GM12878 (cell line): ENCODE results near the gene RIPK3. TPM values are rescaled to one million over a fixed set of nuclear protein-coding genes. Genes with fewer than 3 reads are reported as not detected.

ENCODE experiments used
- ATAC-seq: fragments of 200-7000 bp; cut with Tn5 transposase; 3 replicates; pipeline ENCODE4 v1.9.1; 2020; ENCODE audit warnings: mild to moderate bottlenecking, moderate library complexity
- BruUV-seq: library from RNA; stranded (reverse); fragments of 400-500 nt; replicated peaks from 2 replicates; lab custom pipeline; 2021; lab: Mats Ljungman, UMichigan
- CTCF ChIA-PET: fragments of 300-600 bp; sonication (Branson Sonifier 250); formaldehyde crosslinking; extraction: SDS; loops from one replicate; lab custom pipeline; 2021; ENCODE audit warnings: inconsistent platforms; lab: Yijun Ruan, JAX
- POLR2A ChIA-PET: fragments of 350-600 bp; formaldehyde crosslinking; extraction: SDS; loops from one replicate; lab custom pipeline; 2021; ENCODE audit warnings: inconsistent platforms; lab: Charles Lee
- RAD21 ChIA-PET: fragments of 300-600 bp; sonication (Branson Sonifier 250); formaldehyde crosslinking; loops from one replicate; lab custom pipeline; 2023; ENCODE audit warnings: antibody characterized with exemption; ENCODE audit not compliant: unreplicated experiment; lab: Charles Lee
- SMC1A ChIA-PET: fragments of 300-600 bp; sonication (Branson Sonifier 250); formaldehyde crosslinking; loops from one replicate; lab custom pipeline; 2023; ENCODE audit not compliant: unreplicated experiment, uncharacterized antibody; lab: Charles Lee
- DNase-seq: peaks from one replicate; pipeline ENCODE4 v3.0.0-alpha.2; 2011; ENCODE audit warnings: low read depth, low spot score
- FAIRE-seq: peaks from 3 replicates; lab custom pipeline; 2011; peaks lifted over from hg19 to GRCh38; lab: Jason Lieb, UNC
- H2AFZ ChIP-seq: 2 replicates; pipeline ENCODE4 v1.6.0; 2011; ENCODE audit warnings: low read depth, low read length, control low read depth; ENCODE audit not compliant: control insufficient read depth
- H3K27ac ChIP-seq: 2 replicates; pipeline ENCODE4 v1.5.1; 2011; ENCODE audit warnings: control low read depth; ENCODE audit not compliant: control insufficient read depth, insufficient read depth
- H3K27me3 ChIP-seq, 2 experiments: replicated peaks in 1 of 2; 2 replicates each; pipeline versions ENCODE4 v1.6.0 to v1.6.1; 2011; ENCODE audit warnings: low read length in 1 of 2; ENCODE audit not compliant: control insufficient read depth in 2 of 2, insufficient read depth in 2 of 2
- H3K36me3 ChIP-seq, 2 experiments: 2 replicates each; pipeline ENCODE4 v1.5.1; 2011; ENCODE audit warnings: low read length in 1 of 2; ENCODE audit not compliant: control insufficient read depth in 2 of 2, insufficient read depth in 2 of 2
- H3K4me1 ChIP-seq: 2 replicates; pipeline ENCODE4 v1.6.1; 2011; ENCODE audit warnings: mild to moderate bottlenecking, low read length, moderate library complexity, mixed read lengths; ENCODE audit not compliant: control insufficient read depth, insufficient read depth
- H3K4me2 ChIP-seq: 2 replicates; pipeline ENCODE4 v1.6.0; 2011; ENCODE audit warnings: control low read depth; ENCODE audit not compliant: control insufficient read depth, insufficient read depth
- H3K4me3 ChIP-seq: fragments of 200-600 bp; sonication (generic); 2 replicates; pipeline ENCODE4 v1.5.1; 2016
- H3K79me2 ChIP-seq: 2 replicates; pipeline ENCODE4 v1.6.0; 2011; ENCODE audit warnings: low read length; ENCODE audit not compliant: control insufficient read depth, insufficient read depth
- H3K9ac ChIP-seq: 2 replicates; pipeline ENCODE4 v1.8.0; 2011; ENCODE audit warnings: low read length, control low read depth, mixed read lengths; ENCODE audit not compliant: control insufficient read depth, insufficient read depth
- H3K9me3 ChIP-seq: replicated peaks from 3 replicates; pipeline ENCODE4 v1.5.1; 2011; ENCODE audit warnings: mild to moderate bottlenecking, low read length; ENCODE audit not compliant: control insufficient read depth, insufficient read depth
- H4K20me1 ChIP-seq: 2 replicates; pipeline ENCODE4 v1.6.0; 2011; ENCODE audit not compliant: control insufficient read depth, insufficient read depth
- ASH2L ChIP-seq: fragments of 300-600, 200-600 bp; sonication (generic); IDR thresholded peaks from 2 replicates; pipeline ENCODE4 v1.6.1; 2017; ENCODE audit warnings: low read depth, mild to moderate bottlenecking, borderline replicate concordance
- BCL11A ChIP-seq: IDR thresholded peaks from 2 replicates; pipeline ENCODE4 v1.6.1; 2011; ENCODE audit warnings: low read depth, low read length
- CHD2 ChIP-seq: IDR thresholded peaks from 2 replicates; pipeline ENCODE4 v1.6.1; 2011; ENCODE audit warnings: low read depth, low read length, improper control_type of control experiment, borderline replicate concordance
- CREM ChIP-seq: IDR thresholded peaks from 2 replicates; pipeline ENCODE4 v1.6.1; 2014; ENCODE audit warnings: antibody characterized with exemption, low read depth
- EED ChIP-seq: sonication (generic); IDR thresholded peaks from 2 replicates; pipeline ENCODE4 v1.6.1; 2016; ENCODE audit warnings: antibody characterized with exemption, low read depth
- FOS ChIP-seq: IDR thresholded peaks from 3 replicates; pipeline ENCODE4 v1.6.1; 2011; ENCODE audit warnings: borderline replicate concordance; ENCODE audit not compliant: insufficient read length; ENCODE audit errors: extremely low read depth
- HDAC2 ChIP-seq: fragments of 200-600 bp; sonication (generic); IDR thresholded peaks from 2 replicates; pipeline ENCODE4 v1.6.1; 2017
- KDM1A ChIP-seq: fragments of 200-600 bp; sonication (generic); IDR thresholded peaks from 2 replicates; pipeline ENCODE4 v1.6.1; 2016; ENCODE audit warnings: borderline replicate concordance
- NBN ChIP-seq: fragments of 450-650 bp; IDR thresholded peaks from 2 replicates; pipeline ENCODE4 v1.6.1; 2016
- POLR2AphosphoS2 ChIP-seq: IDR thresholded peaks from 2 replicates; pipeline ENCODE4 v1.6.1; 2011; ENCODE audit warnings: low read depth, mild to moderate bottlenecking, low read length, improper control_type of control experiment, moderate library complexity
- RCOR1 ChIP-seq: conservative IDR thresholded peaks from 2 replicates; pipeline ENCODE4 v1.6.1; 2012; ENCODE audit warnings: low read depth, low read length, improper control_type of control experiment
- SMARCA5 ChIP-seq: fragments of 450-650 bp; IDR thresholded peaks from 2 replicates; pipeline ENCODE4 v1.6.1; 2017; ENCODE audit warnings: mild to moderate bottlenecking
- STAT3 ChIP-seq: IDR thresholded peaks from 2 replicates; pipeline ENCODE4 v1.6.1; 2011; ENCODE audit warnings: low read depth, low read length, improper control_type of control experiment
- WRNIP1 ChIP-seq: IDR thresholded peaks from 2 replicates; pipeline ENCODE4 v1.6.1; 2011; ENCODE audit warnings: low read depth, low read length, improper control_type of control experiment, borderline replicate concordance
- ZNF274 ChIP-seq: IDR thresholded peaks from one replicate; pipeline ENCODE4 v1.8.0; 2011; ENCODE audit not compliant: insufficient read length, insufficient read depth
- ZNF384 ChIP-seq: IDR thresholded peaks from 2 replicates; pipeline ENCODE4 v1.6.1; 2012; ENCODE audit warnings: low read depth, mild to moderate bottlenecking, low read length, improper control_type of control experiment, borderline replicate concordance
- WGBS: methylation state at CpG from one replicate; pipeline ENCODE4 v1.1.6; 2016; ENCODE audit warnings: low lambda C conversion rate; ENCODE audit not compliant: insufficient replicate concordance, insufficient coverage; ENCODE audit errors: missing lambda C conversion rate; 5-methylcytosine and 5-hydroxymethylcytosine counted together
- in situ Hi-C: fragments of 300-500 bp; cut with MboI; formaldehyde crosslinking; loops from 9 replicates; pipeline ENCODE4 v1.14.3; 2018; ENCODE audit warnings: mixed read lengths
- intact Hi-C: fragments of 100-400 bp; cut with micrococcal nuclease; formaldehyde crosslinking; loops from one replicate; pipeline ENCODE4 v1.14.2; 2022; ENCODE audit not compliant: unreplicated experiment
- polyA plus RNA-seq, 11 experiments: library from polyadenylated mRNA; depleted of rRNA in 4 of 11; unstranded in 6 of 11; stranded (reverse) in 5 of 11; fragments of >200 nt; fragmentation: Nextera tagmentation in 4 of 11; fragmentation: Illumina TruSeq in 1 of 11; extraction: Ambion mirVana in 4 of 11; extraction: Trizol in 1 of 11; gene quantifications; 1 replicate in 1 of 11; 2 replicates in 10 of 11; pipeline versions ENCODE4 v1.2.1 to v1.2.3, GENCODE V29; 2011 to 2016; ENCODE audit warnings: inconsistent platforms in 2 of 11, missing spikeins in 2 of 11, low read depth in 1 of 11
- total RNA-seq, 4 experiments: library from RNA; depleted of rRNA in 3 of 4; stranded (reverse); fragments of >200 nt in 3 of 4; fragmentation: Illumina TruSeq in 1 of 4; extraction: Trizol in 1 of 4; gene quantifications; 2 replicates each; pipeline versions ENCODE4 v1.2.1 to v1.2.3, GENCODE V29; 2013 to 2021
- TF ChIP-seq, protein P1 (sequence below): fragments of 450-650 bp; conservative IDR thresholded peaks from 2 replicates; pipeline ENCODE4 v1.6.1; 2017; ENCODE audit warnings: mild to moderate bottlenecking, moderate library complexity
- TF ChIP-seq, protein P2 (sequence below): IDR thresholded peaks from 2 replicates; pipeline ENCODE4 v1.6.1; 2011; ENCODE audit warnings: mild to moderate bottlenecking, low read depth, low read length, moderate library complexity; ENCODE audit not compliant: insufficient replicate concordance

Gene RIPK3
- total and polyA plus RNA-seq, 10 of the 15 experiments (the other 5 are each of a cell fraction or from before 2014, with no cell fraction given): 2.0 to 13.6 (median 8.1) TPM

DNA sequence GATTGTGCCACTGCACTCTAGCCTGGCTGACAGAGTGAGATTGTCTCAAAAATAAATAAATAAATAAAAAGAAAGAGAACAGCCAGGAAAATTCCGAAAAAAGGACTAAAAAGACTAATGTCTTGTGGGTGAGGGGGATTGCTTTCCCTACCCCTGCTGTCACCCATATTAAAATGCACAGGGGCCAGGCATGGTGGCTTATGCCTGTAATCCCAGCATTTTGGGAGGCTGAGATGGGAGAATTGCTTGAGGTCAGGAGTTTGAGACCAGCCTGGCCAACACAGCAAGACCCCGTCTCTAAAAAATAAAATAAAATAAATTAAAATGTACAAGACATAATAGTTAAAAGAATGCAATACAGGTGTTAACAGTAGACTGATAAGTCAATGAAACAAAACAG is 46.3 kb downstream of the RIPK3 start:
- H3K9ac ChIP-seq: no peak overlapping the region
- H3K4me2 ChIP-seq: no peak overlapping the region
- ChIA-PET CTCF (interaction anchor here (0.6 to 13.4 kb wide), 4 partner anchors 15 to 50 kb away, joined by 4 to 269 read pairs (median 26); partner anchors contain the start of genes CIDEB, RABGGTA and TINF2), RAD21 (interaction anchor here (1.2 to 1.5 kb wide), 2 partner anchors 47 to 51 kb away, joined by 4 to 9 read pairs; partner anchors contain the start of gene TINF2), POLR2A (interaction anchor here (0.8 to 1.7 kb wide), 4 partner anchors 10 to 51 kb away, joined by 3 to 4 read pairs (median 3); partner anchors contain the start of gene TINF2), SMC1A (interaction anchor here (0.9 to 2.7 kb wide), 4 partner anchors 22 to 80 kb away, joined by 3 to 14 read pairs (median 6); partner anchors contain the start of genes CHMP4A, RABGGTA and TINF2)
- H3K4me1 ChIP-seq: peaks cover 30% of the 10 kb centered on the region
- no peaks in the 10 kb centered on the region for H4K20me1 ChIP-seq
- H3K27ac ChIP-seq: no peak overlapping the region
- H3K9me3 ChIP-seq: no peaks in the 10 kb centered on the region
- TF ChIP-seq ZNF384 (no peak), RCOR1 (no peak), STAT3 (no peak), BCL11A (no peak), CHD2 (no peak), KDM1A (no peak), WRNIP1 (no peak), EED (no peak), ASH2L (no peak), CREM (no peak), ZNF274 (no peak), HDAC2 (no peak), POLR2AphosphoS2 (no peak), NBN (no peak), FOS (no peak), SMARCA5 (no peak)
- TF ChIP-seq, protein P1, sequence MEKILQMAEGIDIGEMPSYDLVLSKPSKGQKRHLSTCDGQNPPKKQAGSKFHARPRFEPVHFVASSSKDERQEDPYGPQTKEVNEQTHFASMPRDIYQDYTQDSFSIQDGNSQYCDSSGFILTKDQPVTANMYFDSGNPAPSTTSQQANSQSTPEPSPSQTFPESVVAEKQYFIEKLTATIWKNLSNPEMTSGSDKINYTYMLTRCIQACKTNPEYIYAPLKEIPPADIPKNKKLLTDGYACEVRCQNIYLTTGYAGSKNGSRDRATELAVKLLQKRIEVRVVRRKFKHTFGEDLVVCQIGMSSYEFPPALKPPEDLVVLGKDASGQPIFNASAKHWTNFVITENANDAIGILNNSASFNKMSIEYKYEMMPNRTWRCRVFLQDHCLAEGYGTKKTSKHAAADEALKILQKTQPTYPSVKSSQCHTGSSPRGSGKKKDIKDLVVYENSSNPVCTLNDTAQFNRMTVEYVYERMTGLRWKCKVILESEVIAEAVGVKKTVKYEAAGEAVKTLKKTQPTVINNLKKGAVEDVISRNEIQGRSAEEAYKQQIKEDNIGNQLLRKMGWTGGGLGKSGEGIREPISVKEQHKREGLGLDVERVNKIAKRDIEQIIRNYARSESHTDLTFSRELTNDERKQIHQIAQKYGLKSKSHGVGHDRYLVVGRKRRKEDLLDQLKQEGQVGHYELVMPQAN: no peak
- TF ChIP-seq, protein P2, sequence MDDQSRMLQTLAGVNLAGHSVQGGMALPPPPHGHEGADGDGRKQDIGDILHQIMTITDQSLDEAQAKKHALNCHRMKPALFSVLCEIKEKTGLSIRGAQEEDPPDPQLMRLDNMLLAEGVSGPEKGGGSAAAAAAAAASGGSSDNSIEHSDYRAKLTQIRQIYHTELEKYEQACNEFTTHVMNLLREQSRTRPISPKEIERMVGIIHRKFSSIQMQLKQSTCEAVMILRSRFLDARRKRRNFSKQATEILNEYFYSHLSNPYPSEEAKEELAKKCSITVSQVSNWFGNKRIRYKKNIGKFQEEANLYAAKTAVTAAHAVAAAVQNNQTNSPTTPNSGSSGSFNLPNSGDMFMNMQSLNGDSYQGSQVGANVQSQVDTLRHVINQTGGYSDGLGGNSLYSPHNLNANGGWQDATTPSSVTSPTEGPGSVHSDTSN: no peak
- BruUV-seq: no TSS peak
- no peak for FAIRE-seq
- in situ Hi-C loops (no loop called here), intact Hi-C loops (no loop called here)
- no peak overlapping the region for H2AFZ ChIP-seq
- H3K27me3 ChIP-seq: no peaks in the 10 kb centered on the region
- no peaks in the 10 kb centered on the region; the same call in none of the 2 replicates for H3K79me2 ChIP-seq
- H3K36me3 ChIP-seq: peaks cover 13 to 37% of the 10 kb centered on the region in 2 experiments
- ATAC-seq: no peak
- no peak overlapping the region for H3K4me3 ChIP-seq
- WGBS: 94% methylated on average over 2 of the region's 2 CpGs
- DNase-seq: no peak
